ENCODE results near the gene RBBP9. TPM values are rescaled to one million over a fixed set of nuclear protein-coding genes. Genes with fewer than 3 reads are reported as not detected.
"Not testable (repeated sequence)": the region's sequence is repeated elsewhere in the genome, so short reads cannot be mapped to it uniquely, and the experiment has no call there.

RBBP9 gene
- total RNA-seq, 1 donor from 2014 or later = 5.6 TPM

- H3K4me3 ChIP-seq = peak overlapping the region; percentile 34
- intact Hi-C loops (cut with micrococcal nuclease) = no loop called here
- H3K4me1 ChIP-seq = peaks cover 24% of the 10 kb centered on the region
- no peak for TF ChIP-seq CTCF (IDR thresholded peaks at IDR 0.05; ENCODE audit: borderline replicate concordance)
- no peak overlapping the region for H3K27ac ChIP-seq (replicated peaks)
- peaks cover 29% of the 10 kb centered on the region for H3K27me3 ChIP-seq (ENCODE audit: low read depth)
- H3K36me3 ChIP-seq = peaks cover under 1% of the 10 kb centered on the region
- DNase-seq = peak; percentile 36
- H3K9me3 ChIP-seq (replicated peaks) = no peaks in the 10 kb centered on the region
These were observed 7.5 kb upstream of the RBBP9 start for GRCh38 chr20:18504479-18505060.

- DNase-seq; H3K9me3 ChIP-seq (replicated peaks); H3K4me1 ChIP-seq; H3K36me3 ChIP-seq; H3K27ac ChIP-seq (replicated peaks); intact Hi-C loops (cut with micrococcal nuclease); H3K4me3 ChIP-seq: not testable (repeated sequence)
- peaks cover 29% of the 10 kb centered on the region for H3K27me3 ChIP-seq (ENCODE audit: low read depth)
These were observed 4.6 kb upstream of the RBBP9 start for GRCh38 chr20:18501672-18502071.

- no peak for DNase-seq
- no peaks in the 10 kb centered on the region for H3K36me3 ChIP-seq
- H3K27me3 ChIP-seq (ENCODE audit: low read depth) = peaks cover 7% of the 10 kb centered on the region
- H3K9me3 ChIP-seq (replicated peaks) = no peaks in the 10 kb centered on the region
- TF ChIP-seq CTCF (IDR thresholded peaks at IDR 0.05; ENCODE audit: borderline replicate concordance) = no peak
- peak overlapping the region; percentile 73 for H3K27ac ChIP-seq (replicated peaks)
- peaks cover 26% of the 10 kb centered on the region for H3K4me1 ChIP-seq
- intact Hi-C loops (cut with micrococcal nuclease) = no loop called here
- H3K4me3 ChIP-seq = peak overlapping the region; percentile 88
These were observed 578 bp upstream of the RBBP9 start for GRCh38 chr20:18497603-18498002.

GRCh38 chr20:18496042-18496441, 983 bp downstream of the RBBP9 start:
- intact Hi-C loops (cut with micrococcal nuclease) = no loop called here
- no peak for TF ChIP-seq CTCF (IDR thresholded peaks at IDR 0.05; ENCODE audit: borderline replicate concordance)
- DNase-seq = no peak
- H3K4me1 ChIP-seq = peaks cover 32% of the 10 kb centered on the region
- peaks cover 3% of the 10 kb centered on the region for H3K36me3 ChIP-seq
- H3K9me3 ChIP-seq (replicated peaks) = no peaks in the 10 kb centered on the region
- no peak overlapping the region for H3K27ac ChIP-seq (replicated peaks)
- no peaks in the 10 kb centered on the region for H3K27me3 ChIP-seq (ENCODE audit: low read depth)
- H3K4me3 ChIP-seq = peak overlapping the region; percentile 88

GRCh38 chr20:18488301-18488700, 8.7 kb downstream of the RBBP9 start:
- H3K4me3 ChIP-seq = no peak overlapping the region
- intact Hi-C loops (cut with micrococcal nuclease) = no loop called here
- peaks cover 58% of the 10 kb centered on the region for H3K36me3 ChIP-seq
- peaks cover 11% of the 10 kb centered on the region for H3K4me1 ChIP-seq
- H3K27me3 ChIP-seq (ENCODE audit: low read depth) = no peaks in the 10 kb centered on the region
- H3K9me3 ChIP-seq (replicated peaks) = no peaks in the 10 kb centered on the region
- no peak overlapping the region for H3K27ac ChIP-seq (replicated peaks)
- TF ChIP-seq CTCF (IDR thresholded peaks at IDR 0.05; ENCODE audit: borderline replicate concordance) = no peak
- no peak for DNase-seq

GRCh38 chr20:18481596-18481995, 15.4 kb downstream of the RBBP9 start:
- H3K27me3 ChIP-seq (ENCODE audit: low read depth) = no peaks in the 10 kb centered on the region
- intact Hi-C loops (cut with micrococcal nuclease) = no loop called here
- H3K36me3 ChIP-seq = peaks cover 84% of the 10 kb centered on the region
- TF ChIP-seq CTCF (IDR thresholded peaks at IDR 0.05; ENCODE audit: borderline replicate concordance) = no peak
- DNase-seq = no peak
- H3K27ac ChIP-seq (replicated peaks) = no peak overlapping the region
- no peaks in the 10 kb centered on the region for H3K9me3 ChIP-seq (replicated peaks)
- no peak overlapping the region for H3K4me3 ChIP-seq
- no peaks in the 10 kb centered on the region for H3K4me1 ChIP-seq
